Muscle layer of duodenum (tissue), 2 donors: Measurements from ENCODE around the gene PAX5.

ENCODE experiments used
- H3K27ac ChIP-seq: one replicate; pipeline ENCODE4 v1.7.0; 2013; ENCODE audit warnings: mild to moderate bottlenecking, low read length
- H3K27me3 ChIP-seq: one replicate; pipeline ENCODE4 v1.7.0; 2013; ENCODE audit warnings: low read depth, mild to moderate bottlenecking, control low read depth, low read length
- H3K36me3 ChIP-seq, 2 donors: one replicate each; pipeline ENCODE4 v1.7.0; 2013; ENCODE audit warnings: low read length in 2 of 2, control low read depth in 1 of 2, mild to moderate bottlenecking in 1 of 2; ENCODE audit not compliant: insufficient read depth in 2 of 2, control insufficient read depth in 1 of 2
- H3K4me1 ChIP-seq, 2 donors: one replicate each; pipeline ENCODE4 v1.7.0; 2013; ENCODE audit warnings: low read length in 2 of 2, mild to moderate bottlenecking in 2 of 2, control low read depth in 1 of 2, moderate library complexity in 1 of 2; ENCODE audit not compliant: insufficient read depth in 2 of 2, control insufficient read depth in 1 of 2
- H3K4me3 ChIP-seq, 2 donors: one replicate each; pipeline ENCODE4 v1.7.0; 2013; ENCODE audit warnings: low read length in 2 of 2, low read depth in 1 of 2, mild to moderate bottlenecking in 1 of 2
- H3K9me3 ChIP-seq, 2 donors: one replicate each; pipeline ENCODE4 v1.7.0; 2013; ENCODE audit warnings: low read length in 2 of 2, control low read depth in 1 of 2, mild to moderate bottlenecking in 1 of 2; ENCODE audit not compliant: control insufficient read depth in 1 of 2
- donor health status: healthy.

Gene PAX5

DNA sequence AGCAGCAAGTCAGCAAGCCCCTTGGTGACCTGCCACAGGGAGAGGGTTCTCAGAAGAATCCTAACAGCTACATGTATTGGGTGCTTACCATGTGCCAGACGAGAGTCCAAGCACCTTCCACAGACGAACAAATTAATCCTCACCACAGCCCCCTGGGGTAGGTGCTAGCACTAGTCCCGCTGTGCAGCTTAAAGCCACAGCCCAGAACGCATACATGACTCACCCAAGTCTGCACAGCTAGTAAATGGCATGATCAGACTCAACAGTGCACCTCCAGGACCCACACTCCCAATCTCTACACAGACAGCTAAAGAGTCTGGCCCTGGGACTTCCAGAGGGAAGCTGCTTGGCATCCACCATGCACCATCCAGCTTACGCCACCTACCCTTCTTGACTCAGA is 111.5 kb downstream of the PAX5 start:
- H3K4me1 ChIP-seq = no peaks in the 10 kb centered on the region
- H3K27me3 ChIP-seq = no peaks in the 10 kb centered on the region
- H3K36me3 ChIP-seq = no peaks in the 10 kb centered on the region
- H3K27ac ChIP-seq = no peak overlapping the region
- H3K4me3 ChIP-seq = no peak overlapping the region
- H3K9me3 ChIP-seq = peaks cover 0 to 5% of the 10 kb centered on the region in 2 donors

GRCh38 chr9:36914212-36914577 is 119.9 kb downstream of the PAX5 start:
- peaks cover 0 to 7% of the 10 kb centered on the region in 2 donors for H3K9me3 ChIP-seq
- H3K4me1 ChIP-seq = no peaks in the 10 kb centered on the region
- H3K27ac ChIP-seq = no peak overlapping the region
- H3K36me3 ChIP-seq = no peaks in the 10 kb centered on the region
- no peak overlapping the region for H3K4me3 ChIP-seq
- peaks cover 8% of the 10 kb centered on the region for H3K27me3 ChIP-seq

DNA sequence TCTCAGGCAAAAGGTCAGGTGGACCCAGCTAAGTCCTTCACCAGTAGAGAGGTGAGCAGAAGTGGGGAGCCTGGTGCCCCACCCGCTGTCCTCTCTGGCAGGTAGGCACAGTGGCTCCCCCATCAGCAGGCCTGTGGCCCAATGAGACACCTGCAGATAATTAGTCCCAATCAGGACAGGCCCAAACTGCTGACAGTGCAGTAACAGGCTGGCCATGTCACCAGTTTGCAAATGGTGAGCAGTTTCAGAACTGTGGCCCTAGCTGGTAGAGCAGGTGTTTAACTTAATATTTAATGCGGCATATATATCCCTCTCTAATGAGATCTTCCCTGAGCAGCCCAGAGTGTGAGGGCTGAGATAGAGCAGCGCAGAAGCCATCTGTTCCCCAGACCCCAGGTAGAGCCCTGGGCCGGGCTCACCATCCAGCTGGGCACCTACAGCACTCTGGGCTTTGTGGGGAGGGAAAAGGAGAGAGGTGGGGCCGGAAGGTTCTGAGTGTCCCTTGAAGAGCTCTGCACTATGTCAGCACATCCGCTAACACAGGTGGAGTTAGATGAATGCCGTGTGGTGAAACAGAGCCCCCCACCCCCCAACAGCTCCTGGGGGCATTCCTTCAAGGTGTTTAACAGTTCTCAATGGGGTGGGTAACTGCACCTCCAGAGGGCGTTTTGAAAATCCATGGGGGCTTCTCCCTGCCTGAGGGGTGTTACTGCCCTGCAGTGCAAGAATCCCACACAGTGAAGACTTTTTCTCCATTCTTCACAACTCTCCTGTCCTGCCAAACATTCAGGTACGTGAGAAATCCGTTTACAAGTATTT is 120.5 kb downstream of the PAX5 start:
- Histone ChIP-seq H3K27me3 (peaks cover 8% of the 10 kb centered on the region), H3K27ac (no peak overlapping the region), H3K9me3 (peaks cover 0 to 2% of the 10 kb centered on the region in 2 donors), H3K4me3 (no peak overlapping the region), H3K36me3 (no peaks in the 10 kb centered on the region), H3K4me1 (no peaks in the 10 kb centered on the region)

DNA sequence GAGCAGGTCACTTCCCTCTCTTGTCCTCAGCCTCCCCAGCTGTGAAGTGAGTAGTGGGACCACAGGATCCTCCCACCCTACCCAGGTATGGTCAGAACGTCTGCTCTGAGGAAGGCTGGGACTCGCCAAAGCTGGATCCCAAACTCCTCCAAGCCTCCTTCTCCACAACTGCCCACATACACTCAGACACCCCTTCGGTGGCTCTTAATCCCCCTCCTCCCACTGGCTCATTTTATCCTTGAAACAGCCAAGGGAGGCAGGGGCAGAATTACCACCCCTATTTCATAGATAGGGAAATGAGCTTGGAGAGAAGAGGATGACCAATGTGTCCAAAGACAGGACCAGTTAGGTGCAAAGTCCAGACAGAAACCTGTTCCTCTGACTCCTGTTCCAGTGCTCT is 121.4 kb downstream of the PAX5 start:
- no peak overlapping the region for H3K4me3 ChIP-seq
- H3K27me3 ChIP-seq = peaks cover 8% of the 10 kb centered on the region
- H3K9me3 ChIP-seq = peaks cover 0 to 2% of the 10 kb centered on the region in 2 donors
- H3K27ac ChIP-seq = no peak overlapping the region
- H3K4me1 ChIP-seq = no peaks in the 10 kb centered on the region
- H3K36me3 ChIP-seq = no peaks in the 10 kb centered on the region

- Histone ChIP-seq H3K4me3 (no peak overlapping the region), H3K36me3 (no peaks in the 10 kb centered on the region), H3K27me3 (peaks cover 8% of the 10 kb centered on the region), H3K9me3 (peaks cover 0 to 2% of the 10 kb centered on the region in 2 donors), H3K27ac (no peak overlapping the region), H3K4me1 (no peaks in the 10 kb centered on the region)
Measured at GRCh38 chr9:36911601-36912412, 122.3 kb downstream of the PAX5 start.

- Histone ChIP-seq H3K4me1 (no peaks in the 10 kb centered on the region), H3K27ac (no peak overlapping the region), H3K27me3 (peaks cover 8% of the 10 kb centered on the region), H3K9me3 (peaks cover 0 to 2% of the 10 kb centered on the region in 2 donors), H3K4me3 (no peak overlapping the region), H3K36me3 (no peaks in the 10 kb centered on the region)
Measured at GRCh38 chr9:36911037-36911436, 123.0 kb downstream of the PAX5 start.

DNA sequence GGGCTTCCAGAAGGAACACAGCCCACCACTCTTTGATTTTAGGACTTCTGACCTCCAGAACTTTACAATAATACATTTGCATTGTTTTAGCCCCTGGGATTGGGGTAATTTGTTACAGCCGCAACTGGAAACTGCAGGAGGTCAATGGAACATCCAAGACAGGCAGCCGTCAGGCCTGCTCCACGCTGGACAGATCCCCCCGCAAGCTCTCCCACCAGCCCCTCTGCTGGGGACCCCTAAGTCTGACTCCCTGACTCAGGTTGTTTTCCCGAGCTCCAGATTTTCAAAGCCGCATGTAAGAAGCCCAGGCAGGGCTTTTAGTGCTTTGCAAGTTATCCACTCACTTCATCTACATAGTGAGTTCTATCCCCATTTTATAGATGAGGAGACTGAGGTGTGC is 127.6 kb downstream of the PAX5 start:
- no peak overlapping the region for H3K27ac ChIP-seq
- H3K4me3 ChIP-seq = no peak overlapping the region
- H3K36me3 ChIP-seq = no peaks in the 10 kb centered on the region
- H3K9me3 ChIP-seq = no peaks in the 10 kb centered on the region
- H3K27me3 ChIP-seq = no peaks in the 10 kb centered on the region
- H3K4me1 ChIP-seq = no peaks in the 10 kb centered on the region

DNA sequence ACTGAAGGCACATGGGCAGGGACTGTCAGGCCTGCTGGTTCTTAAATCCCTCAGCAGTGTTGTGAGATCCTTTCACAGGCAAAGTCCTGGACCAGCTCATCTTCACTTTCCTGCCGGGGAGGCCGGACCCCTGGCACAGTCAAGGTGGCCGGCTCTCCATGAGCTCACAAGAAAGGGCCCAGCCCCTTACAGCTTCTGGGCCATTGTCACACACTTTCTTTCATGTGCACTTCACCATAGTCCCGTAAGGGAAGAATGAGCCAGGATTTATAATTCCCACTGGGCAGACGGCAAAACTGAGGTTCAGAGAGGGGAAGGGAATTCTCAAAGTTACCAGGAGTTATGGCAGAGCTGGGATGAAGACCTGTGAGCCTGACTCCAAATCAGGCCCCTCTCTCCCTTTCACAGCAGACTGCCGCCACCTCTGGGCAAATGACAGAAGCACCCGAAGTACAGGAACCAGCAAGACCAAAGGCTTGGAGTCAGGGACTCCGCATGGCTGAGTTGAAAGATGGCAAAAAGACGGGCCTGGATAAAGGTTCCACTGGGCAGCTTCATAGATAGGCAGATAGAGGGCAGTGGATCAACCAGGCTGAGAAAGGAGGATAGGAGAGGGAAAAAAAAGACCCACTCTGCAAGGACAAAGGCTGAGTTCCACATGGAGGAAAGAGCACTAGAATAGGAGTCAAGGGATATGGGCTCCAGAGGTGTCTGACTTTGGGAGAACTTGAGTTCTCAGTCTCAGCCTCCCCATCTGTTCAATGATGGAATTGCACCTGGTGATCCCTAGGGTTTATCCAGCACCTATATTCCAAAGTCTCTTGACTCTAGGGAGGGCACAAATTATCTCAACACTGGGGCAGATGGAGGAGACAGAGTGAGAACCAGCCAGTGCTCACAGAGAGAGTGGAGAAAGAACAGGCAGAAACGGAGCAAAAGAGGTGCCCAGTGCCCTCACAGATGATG is 128.7 kb downstream of the PAX5 start:
- H3K4me1 ChIP-seq = no peaks in the 10 kb centered on the region
- H3K27ac ChIP-seq = no peak overlapping the region
- no peaks in the 10 kb centered on the region for H3K9me3 ChIP-seq
- H3K4me3 ChIP-seq = no peak overlapping the region
- no peaks in the 10 kb centered on the region for H3K36me3 ChIP-seq
- H3K27me3 ChIP-seq = no peaks in the 10 kb centered on the region

DNA sequence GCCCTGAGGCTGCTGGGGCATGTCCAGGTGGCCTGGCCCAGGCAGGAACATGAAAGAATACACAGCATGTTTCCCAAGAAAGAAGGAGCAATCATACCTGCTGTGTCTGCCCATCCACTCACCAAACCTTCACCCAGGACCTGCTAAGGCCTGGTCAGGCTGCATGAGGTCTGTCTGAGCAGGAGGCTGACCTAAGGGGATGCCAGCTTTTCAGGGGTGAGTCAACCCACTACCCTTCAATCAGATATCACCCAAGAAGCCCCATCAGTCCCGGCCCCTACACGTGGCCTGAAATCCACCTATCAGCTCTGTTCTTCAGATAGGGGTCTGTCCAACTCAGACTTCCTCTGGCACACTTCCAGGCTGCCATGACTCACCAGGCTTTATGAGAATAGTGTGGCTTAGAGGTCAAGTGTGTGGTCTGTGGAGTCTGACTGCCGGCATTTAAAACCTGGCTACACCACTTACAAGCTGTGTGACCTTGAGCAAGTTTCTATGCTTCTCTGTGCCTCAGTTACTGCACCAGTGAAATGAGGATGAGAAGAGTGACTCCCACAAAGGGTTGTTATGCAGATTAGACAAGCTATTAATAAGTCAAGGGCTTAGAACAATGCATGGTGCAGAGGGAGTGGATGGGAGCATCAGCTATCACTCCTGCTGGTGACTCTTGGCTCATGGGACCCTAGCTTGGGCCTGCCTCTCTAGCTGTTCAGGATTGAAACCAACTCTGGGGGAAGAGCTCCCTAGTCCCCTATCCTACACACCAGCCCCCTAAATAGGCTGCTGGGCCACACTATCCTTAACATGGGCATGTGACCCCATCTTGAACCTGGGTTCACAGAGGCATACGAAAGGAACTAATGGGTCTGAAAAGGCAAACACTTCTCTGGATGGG is 130.3 kb downstream of the PAX5 start:
- H3K27ac ChIP-seq = no peak overlapping the region
- H3K4me1 ChIP-seq = no peaks in the 10 kb centered on the region
- H3K27me3 ChIP-seq = no peaks in the 10 kb centered on the region
- no peaks in the 10 kb centered on the region for H3K36me3 ChIP-seq
- H3K9me3 ChIP-seq = no peaks in the 10 kb centered on the region
- no peak overlapping the region for H3K4me3 ChIP-seq

GRCh38 chr9:36902861-36903524 is 131.1 kb downstream of the PAX5 start:
- H3K9me3 ChIP-seq = no peaks in the 10 kb centered on the region
- H3K4me3 ChIP-seq = no peak overlapping the region
- H3K36me3 ChIP-seq = no peaks in the 10 kb centered on the region
- no peaks in the 10 kb centered on the region for H3K4me1 ChIP-seq
- H3K27me3 ChIP-seq = no peaks in the 10 kb centered on the region
- no peak overlapping the region for H3K27ac ChIP-seq
